ENCODE measurements around the gene OCLN. TPM values are rescaled to one million over a fixed set of nuclear protein-coding genes. Genes with fewer than 3 reads are reported as not detected.
"Not testable (repeated sequence)": the region's sequence is repeated elsewhere in the genome, so short reads cannot be mapped to it uniquely, and the experiment has no call there.

The OCLN gene, protein sequence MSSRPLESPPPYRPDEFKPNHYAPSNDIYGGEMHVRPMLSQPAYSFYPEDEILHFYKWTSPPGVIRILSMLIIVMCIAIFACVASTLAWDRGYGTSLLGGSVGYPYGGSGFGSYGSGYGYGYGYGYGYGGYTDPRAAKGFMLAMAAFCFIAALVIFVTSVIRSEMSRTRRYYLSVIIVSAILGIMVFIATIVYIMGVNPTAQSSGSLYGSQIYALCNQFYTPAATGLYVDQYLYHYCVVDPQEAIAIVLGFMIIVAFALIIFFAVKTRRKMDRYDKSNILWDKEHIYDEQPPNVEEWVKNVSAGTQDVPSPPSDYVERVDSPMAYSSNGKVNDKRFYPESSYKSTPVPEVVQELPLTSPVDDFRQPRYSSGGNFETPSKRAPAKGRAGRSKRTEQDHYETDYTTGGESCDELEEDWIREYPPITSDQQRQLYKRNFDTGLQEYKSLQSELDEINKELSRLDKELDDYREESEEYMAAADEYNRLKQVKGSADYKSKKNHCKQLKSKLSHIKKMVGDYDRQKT
- total RNA-seq = 0.43 and 0.64 TPM in 2 replicates

DNA sequence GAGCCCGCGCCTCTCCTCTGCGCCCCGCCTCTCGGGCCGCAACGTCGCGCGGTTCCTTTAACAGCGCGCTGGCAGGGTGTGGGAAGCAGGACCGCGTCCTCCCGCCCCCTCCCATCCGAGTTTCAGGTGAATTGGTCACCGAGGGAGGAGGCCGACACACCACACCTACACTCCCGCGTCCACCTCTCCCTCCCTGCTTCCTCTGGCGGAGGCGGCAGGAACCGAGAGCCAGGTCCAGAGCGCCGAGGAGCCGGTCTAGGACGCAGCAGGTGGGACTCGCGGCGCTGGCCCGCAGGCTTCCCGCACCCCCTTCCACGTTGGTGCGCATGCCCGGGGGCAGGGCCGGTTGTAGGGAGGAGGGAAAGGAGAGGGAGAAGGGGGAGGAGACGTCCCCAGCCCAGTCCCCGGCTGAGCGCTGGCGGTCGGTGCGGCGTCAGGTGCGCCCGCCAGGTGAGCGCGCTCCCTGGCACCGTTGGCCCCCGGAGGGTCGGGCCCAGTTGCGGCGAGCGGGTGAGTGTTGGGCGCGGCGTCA, at the start of gene OCLN:
Gene OCLN (plus strand): TSS at position 400 of the 532 bp plus-strand sequence. CDS start 11,455 bp downstream, outside the sequence.
- no peak for TF ChIP-seq CTCF (IDR thresholded peaks at IDR 0.05; ENCODE audit: insufficient read depth, low read depth, low read length)
- no peak for DNase-seq (ENCODE audit: low read depth)

GRCh38 chr5:69444127-69444754, 48.3 kb upstream of the OCLN start:
- no peak for DNase-seq (ENCODE audit: low read depth)
- TF ChIP-seq CTCF (IDR thresholded peaks at IDR 0.05; ENCODE audit: insufficient read depth, low read depth, low read length) = no peak
- no peak overlapping the region for H3K4me3 ChIP-seq (ENCODE audit: low read depth, low read length)

More for the DNA sequence above, at the start of gene OCLN:
- H3K4me3 ChIP-seq (ENCODE audit: low read depth, low read length) = peak within 1 kb of the TSS; percentile 66

- no peak overlapping the region for H3K4me3 ChIP-seq (ENCODE audit: low read depth, low read length)
- TF ChIP-seq CTCF (IDR thresholded peaks at IDR 0.05; ENCODE audit: insufficient read depth, low read depth, low read length) = no peak
- no peak for DNase-seq (ENCODE audit: low read depth)
These were observed 43.1 kb upstream of the OCLN start for GRCh38 chr5:69449511-69449910.

DNA sequence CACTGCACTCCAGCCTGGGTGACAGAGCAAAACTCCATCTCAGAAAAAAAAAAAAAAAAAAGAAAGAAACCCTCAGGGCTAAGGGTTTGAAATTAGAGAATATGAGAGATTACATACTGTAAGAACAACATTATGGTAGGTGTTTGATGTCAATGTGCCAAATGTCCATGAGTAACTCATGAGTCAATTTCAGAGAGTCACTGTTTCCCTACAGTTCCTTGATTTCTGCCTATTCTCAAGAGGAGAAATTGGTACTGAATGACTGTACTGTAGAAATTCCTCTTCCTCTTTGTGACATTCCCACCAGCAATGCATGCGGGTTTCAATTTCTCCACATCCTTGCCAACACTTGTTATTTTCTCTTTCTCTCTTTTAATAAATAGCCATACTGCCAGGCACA, 42.5 kb upstream of the OCLN start:
- no peak for TF ChIP-seq CTCF (IDR thresholded peaks at IDR 0.05; ENCODE audit: insufficient read depth, low read depth, low read length)
- no peak overlapping the region for H3K4me3 ChIP-seq (ENCODE audit: low read depth, low read length)
- no peak for DNase-seq (ENCODE audit: low read depth)

GRCh38 chr5:69450527-69450926, 42.1 kb upstream of the OCLN start:
- not testable (repeated sequence) for H3K4me3 ChIP-seq (ENCODE audit: low read depth, low read length); DNase-seq (ENCODE audit: low read depth)

GRCh38 chr5:69451941-69452647, 40.5 kb upstream of the OCLN start:
- DNase-seq (ENCODE audit: low read depth) = no peak
- no peak overlapping the region for H3K4me3 ChIP-seq (ENCODE audit: low read depth, low read length)
- TF ChIP-seq CTCF (IDR thresholded peaks at IDR 0.05; ENCODE audit: insufficient read depth, low read depth, low read length) = no peak

DNA sequence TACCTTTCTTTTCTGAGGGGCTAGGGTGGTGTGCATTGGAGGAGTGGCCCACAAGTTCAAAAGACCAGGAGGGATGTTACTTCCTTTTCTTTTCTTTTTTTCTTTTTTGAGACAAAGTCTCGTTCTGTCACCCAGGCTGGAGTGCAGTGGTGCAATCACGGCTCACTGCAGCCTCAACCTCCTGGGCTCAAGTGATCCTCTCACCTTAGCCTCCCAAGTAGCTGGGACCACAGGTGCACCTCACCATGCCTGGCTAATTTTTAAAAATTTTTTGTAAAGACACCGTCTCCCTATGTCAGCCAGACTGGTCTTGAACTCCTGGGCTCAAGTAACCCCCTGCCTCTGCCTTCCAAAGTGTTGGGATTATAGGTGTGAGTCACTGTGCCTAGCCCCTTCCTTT, 39.1 kb upstream of the OCLN start:
- not testable (repeated sequence) for H3K4me3 ChIP-seq (ENCODE audit: low read depth, low read length); DNase-seq (ENCODE audit: low read depth)
